ENCODE data around the gene CDK4.

The CDK4 gene

GRCh38 chr12:57757771-57758170, 5.7 kb upstream of the CDK4 start:
- no peak for DNase-seq (ENCODE audit: low spot score in 2 of 2)
- no peaks in the 10 kb centered on the region for H3K9me3 ChIP-seq
- no peaks in the 10 kb centered on the region for H3K27me3 ChIP-seq (ENCODE audit: low read depth)
- H3K36me3 ChIP-seq (replicated peaks) = peaks cover 18% of the 10 kb centered on the region
- H3K4me3 ChIP-seq = no peak overlapping the region
- peaks cover 13% of the 10 kb centered on the region for H3K4me1 ChIP-seq
- in situ Hi-C loops (cut with MboI; ENCODE audit: low sequenced_read_pairs) = no loop called here

GRCh38 chr12:57756406-57757341, 4.6 kb upstream of the CDK4 start:
- H3K36me3 ChIP-seq (replicated peaks) = peaks cover 18% of the 10 kb centered on the region
- H3K27me3 ChIP-seq (ENCODE audit: low read depth) = no peaks in the 10 kb centered on the region
- in situ Hi-C loops (cut with MboI; ENCODE audit: low sequenced_read_pairs) = no loop called here
- peak overlapping the region; percentile 54 for H3K4me3 ChIP-seq
- H3K4me1 ChIP-seq = peaks cover 16% of the 10 kb centered on the region
- DNase-seq (ENCODE audit: low spot score in 2 of 2) = peak; percentile 63 to 82
- no peaks in the 10 kb centered on the region for H3K9me3 ChIP-seq

DNA sequence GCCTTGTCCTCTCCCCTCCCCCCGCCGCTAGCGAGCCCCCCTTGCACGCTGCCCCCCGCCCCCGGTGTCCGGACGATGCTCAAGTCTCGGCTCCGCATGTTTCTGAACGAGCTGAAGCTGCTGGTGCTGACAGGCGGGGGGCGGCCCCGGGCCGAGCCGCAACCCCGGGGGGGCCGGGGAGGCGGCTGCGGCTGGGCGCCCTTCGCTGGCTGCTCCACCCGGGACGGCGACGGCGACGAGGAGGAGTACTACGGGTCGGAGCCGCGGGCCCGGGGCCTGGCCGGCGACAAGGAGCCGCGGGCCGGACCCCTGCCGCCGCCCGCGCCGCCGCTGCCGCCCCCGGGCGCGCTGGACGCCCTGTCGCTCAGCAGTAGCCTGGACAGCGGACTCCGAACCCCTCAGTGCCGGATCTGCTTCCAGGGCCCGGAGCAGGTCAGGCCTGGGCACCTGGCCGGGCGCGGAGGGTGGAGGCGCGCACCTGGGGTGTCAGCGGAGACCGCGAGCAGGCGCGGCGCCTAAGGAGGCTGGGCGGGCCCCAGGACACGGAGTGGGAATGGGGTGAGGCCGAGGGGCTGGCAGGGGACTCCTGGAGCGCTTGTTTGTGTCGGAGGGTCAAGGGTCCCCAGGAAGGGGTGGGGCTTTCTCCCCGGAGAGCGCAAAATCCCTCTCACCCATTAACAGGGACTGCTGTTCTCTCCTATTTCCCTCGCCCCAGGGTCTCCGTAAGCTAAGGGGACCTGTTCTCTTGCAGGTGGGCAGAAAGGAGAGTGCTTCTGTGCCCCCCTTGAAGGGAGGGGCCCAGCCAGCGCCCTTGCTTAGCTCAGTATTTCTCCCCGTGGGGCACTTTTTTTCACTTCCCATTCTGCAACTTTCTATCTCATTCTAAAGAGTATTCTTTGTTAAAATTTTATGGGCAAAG, 3.6 kb upstream of the CDK4 start:
- no peaks in the 10 kb centered on the region for H3K27me3 ChIP-seq (ENCODE audit: low read depth)

GRCh38 chr12:57755194-57755453, 3.0 kb upstream of the CDK4 start:
- no peaks in the 10 kb centered on the region for H3K9me3 ChIP-seq
- peaks cover 16% of the 10 kb centered on the region for H3K4me1 ChIP-seq
- H3K27me3 ChIP-seq (ENCODE audit: low read depth) = no peaks in the 10 kb centered on the region
- H3K4me3 ChIP-seq = peak overlapping the region; percentile 54
- peaks cover 31% of the 10 kb centered on the region for H3K36me3 ChIP-seq (replicated peaks)
- in situ Hi-C loops (cut with MboI; ENCODE audit: low sequenced_read_pairs) = no loop called here
- no peak for DNase-seq (ENCODE audit: low spot score in 2 of 2)

More for the DNA sequence above, 3.6 kb upstream of the CDK4 start:
- peak in 1 of 2 experiments; percentile 62 for DNase-seq (ENCODE audit: low spot score in 2 of 2)
- Histone ChIP-seq H3K4me3 (peak overlapping the region; percentile 54), H3K36me3 (replicated peaks) (peaks cover 25% of the 10 kb centered on the region), H3K4me1 (peaks cover 16% of the 10 kb centered on the region), H3K9me3 (no peaks in the 10 kb centered on the region)
- in situ Hi-C loops (cut with MboI; ENCODE audit: low sequenced_read_pairs) = no loop called here

DNA sequence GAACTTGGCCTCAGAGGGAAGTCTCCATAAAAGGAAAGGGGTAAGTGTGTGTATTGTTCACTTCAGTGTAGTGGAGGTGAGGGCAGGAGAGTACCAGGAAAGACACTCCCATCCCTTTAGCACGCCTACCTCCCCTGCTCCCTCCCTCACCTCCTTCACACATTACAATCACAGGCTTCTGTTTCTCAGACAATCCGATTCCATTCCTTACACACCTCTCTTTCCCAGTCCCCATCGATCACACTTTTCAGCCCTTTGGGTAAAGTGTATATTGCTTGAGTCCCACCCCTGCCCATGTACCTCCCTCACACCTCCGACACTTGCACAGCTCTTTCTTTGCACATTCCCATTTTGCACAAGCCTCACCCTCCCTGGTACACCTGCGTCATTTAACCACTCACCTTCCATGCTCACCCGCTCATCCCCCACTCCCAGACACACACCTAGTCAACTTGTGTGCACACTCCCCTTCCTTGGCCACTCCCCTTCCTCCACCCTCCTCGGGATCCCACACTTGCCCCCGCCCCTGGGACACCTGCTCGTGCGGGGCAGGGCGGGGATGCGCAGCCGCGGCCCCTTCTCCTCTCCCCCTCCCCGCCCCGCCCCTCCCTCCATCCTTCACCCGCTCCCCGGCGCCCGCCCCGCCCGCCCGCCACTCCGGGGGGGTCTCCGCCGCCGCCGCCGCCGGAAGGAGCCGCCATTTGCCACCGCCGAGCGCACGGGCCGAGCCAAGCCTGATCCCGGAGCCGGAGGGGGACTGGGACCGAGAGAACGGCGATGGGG, 2.5 kb upstream of the CDK4 start, which contains the start of gene MARCHF9:
Gene MARCHF9 (plus strand): TSS at position 693 of the 783 bp plus-strand sequence. CDS start 426 bp downstream, outside the sequence.
- in situ Hi-C loops (cut with MboI; ENCODE audit: low sequenced_read_pairs) = no loop called here
- DNase-seq (ENCODE audit: low spot score in 2 of 2) = peak; percentile 72 to 91
- H3K27me3 ChIP-seq (ENCODE audit: low read depth) = no peaks in the 10 kb centered on the region
- no peaks in the 10 kb centered on the region for H3K9me3 ChIP-seq
- peak within 1 kb of the TSS; percentile 54 for H3K4me3 ChIP-seq
- H3K4me1 ChIP-seq = peaks cover 16% of the 10 kb centered on the region
- peaks cover 34% of the 10 kb centered on the region for H3K36me3 ChIP-seq (replicated peaks)

GRCh38 chr12:57753756-57754337, 1.7 kb upstream of the CDK4 start:
- in situ Hi-C loops (cut with MboI; ENCODE audit: low sequenced_read_pairs) = no loop called here
- no peaks in the 10 kb centered on the region for H3K27me3 ChIP-seq (ENCODE audit: low read depth)
- H3K4me1 ChIP-seq = peaks cover 16% of the 10 kb centered on the region
- H3K9me3 ChIP-seq = no peaks in the 10 kb centered on the region
- DNase-seq (ENCODE audit: low spot score in 2 of 2) = no peak
- H3K36me3 ChIP-seq (replicated peaks) = peaks cover 39% of the 10 kb centered on the region
- H3K4me3 ChIP-seq = no peak overlapping the region

DNA sequence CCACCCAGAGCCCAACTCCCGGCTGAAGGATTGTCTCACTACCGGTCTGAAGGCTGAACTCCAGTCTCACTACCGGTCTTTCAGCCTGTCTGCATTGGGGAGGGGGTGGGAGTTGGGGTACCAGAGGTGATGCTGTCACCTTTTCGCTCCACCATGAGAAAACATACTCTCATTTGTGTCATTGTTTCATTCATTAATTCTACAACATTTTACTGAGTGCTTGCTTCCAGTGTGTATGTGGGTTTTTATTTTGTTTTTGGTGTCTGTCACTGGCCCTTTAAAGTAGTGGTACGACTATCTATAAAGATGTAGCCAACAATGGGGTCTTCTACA, 524 bp upstream of the CDK4 start:
- in situ Hi-C loops (cut with MboI; ENCODE audit: low sequenced_read_pairs) = no loop called here
- H3K9me3 ChIP-seq = no peaks in the 10 kb centered on the region
- no peak for DNase-seq (ENCODE audit: low spot score in 2 of 2)
- no peaks in the 10 kb centered on the region for H3K27me3 ChIP-seq (ENCODE audit: low read depth)
- peak overlapping the region; percentile 6; the same call in 1 of the 2 replicates for H3K4me3 ChIP-seq
- peaks cover 16% of the 10 kb centered on the region for H3K4me1 ChIP-seq
- H3K36me3 ChIP-seq (replicated peaks) = peaks cover 39% of the 10 kb centered on the region

- Histone ChIP-seq H3K36me3 (replicated peaks) (peaks cover 41% of the 10 kb centered on the region), H3K9me3 (no peaks in the 10 kb centered on the region), H3K27me3 (ENCODE audit: low read depth) (no peaks in the 10 kb centered on the region), H3K4me1 (peaks cover 10% of the 10 kb centered on the region), H3K4me3 (peak overlapping the region; percentile 94)
- DNase-seq (ENCODE audit: low spot score in 2 of 2) = no peak
- in situ Hi-C loops (cut with MboI; ENCODE audit: low sequenced_read_pairs) = no loop called here
Measured at GRCh38 chr12:57751432-57751787, 700 bp downstream of the CDK4 start.

DNA sequence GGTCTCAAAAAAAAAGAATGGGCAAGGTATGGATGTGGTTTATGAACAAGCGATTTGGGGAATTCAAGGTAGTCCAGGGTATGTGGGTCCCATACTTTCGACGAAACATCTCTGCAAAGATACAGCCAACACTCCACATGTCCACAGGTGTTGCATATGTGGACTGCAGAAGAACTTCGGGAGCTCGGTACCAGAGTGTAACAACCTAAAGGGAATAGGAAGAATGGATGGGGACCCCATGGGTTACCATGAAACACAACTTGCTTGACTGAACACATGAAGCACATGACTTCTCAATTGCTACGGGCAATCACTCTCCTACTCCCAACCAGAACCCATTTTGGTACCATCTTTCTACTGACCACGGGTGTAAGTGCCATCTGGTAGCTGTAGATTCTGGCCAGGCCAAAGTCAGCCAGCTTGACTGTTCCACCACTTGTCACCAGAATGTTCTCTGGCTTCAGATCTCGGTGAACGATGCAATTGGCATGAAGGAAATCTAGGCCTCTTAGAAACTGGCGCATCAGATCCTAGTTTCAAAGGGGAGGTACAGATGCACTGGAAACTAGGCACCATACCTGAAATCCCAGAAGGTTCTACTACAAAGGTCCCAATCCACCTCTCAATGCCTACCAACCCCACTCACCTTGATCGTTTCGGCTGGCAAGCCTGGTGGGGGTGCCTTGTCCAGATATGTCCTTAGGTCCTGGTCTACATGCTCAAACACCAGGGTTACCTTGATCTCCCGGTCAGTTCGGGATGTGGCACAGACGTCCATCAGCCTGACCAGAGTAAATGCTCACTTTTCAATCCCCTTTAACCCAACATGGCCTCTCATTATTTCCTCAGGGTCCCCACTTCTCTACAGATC, 1.3 kb downstream of the CDK4 start:
- no peak for DNase-seq (ENCODE audit: low spot score in 2 of 2)
- Histone ChIP-seq H3K27me3 (ENCODE audit: low read depth) (no peaks in the 10 kb centered on the region), H3K9me3 (no peaks in the 10 kb centered on the region), H3K4me1 (peaks cover 10% of the 10 kb centered on the region), H3K36me3 (replicated peaks) (peaks cover 41% of the 10 kb centered on the region), H3K4me3 (peak overlapping the region; percentile 94)
- in situ Hi-C loops (cut with MboI; ENCODE audit: low sequenced_read_pairs) = no loop called here

- H3K9me3 ChIP-seq = no peaks in the 10 kb centered on the region
- no peak overlapping the region for H3K4me3 ChIP-seq
- in situ Hi-C loops (cut with MboI; ENCODE audit: low sequenced_read_pairs) = no loop called here
- no peak for DNase-seq (ENCODE audit: low spot score in 2 of 2)
- H3K36me3 ChIP-seq (replicated peaks) = peaks cover 41% of the 10 kb centered on the region
- H3K27me3 ChIP-seq (ENCODE audit: low read depth) = no peaks in the 10 kb centered on the region
- peaks cover 13% of the 10 kb centered on the region for H3K4me1 ChIP-seq
Measured at GRCh38 chr12:57749061-57749460, 3.0 kb downstream of the CDK4 start.

DNA sequence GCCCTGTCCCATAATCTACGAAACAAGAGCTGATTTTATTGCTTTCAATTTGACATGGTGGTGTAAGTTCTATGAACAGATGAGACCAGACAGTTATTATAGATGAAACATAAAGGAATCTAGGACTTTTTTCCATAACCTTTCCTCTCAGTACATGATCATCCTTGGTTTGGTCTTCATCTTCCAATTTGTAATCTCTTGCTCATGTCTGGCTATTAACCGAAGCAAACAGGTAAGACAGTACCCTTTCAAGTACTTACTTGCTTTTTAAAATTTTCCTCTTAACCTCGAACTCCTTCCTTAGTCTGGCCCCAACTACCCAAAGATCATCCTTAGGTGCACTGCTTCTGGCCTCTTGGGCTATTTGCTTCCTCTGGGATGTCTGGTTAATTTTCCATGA, 6.1 kb downstream of the CDK4 start:
- in situ Hi-C loops (cut with MboI; ENCODE audit: low sequenced_read_pairs) = no loop called here
- Histone ChIP-seq H3K36me3 (replicated peaks) (peaks cover 37% of the 10 kb centered on the region), H3K9me3 (no peaks in the 10 kb centered on the region), H3K4me1 (peaks cover 13% of the 10 kb centered on the region), H3K27me3 (ENCODE audit: low read depth) (peaks cover 6% of the 10 kb centered on the region), H3K4me3 (peak overlapping the region; percentile 65; the same call in 1 of the 2 replicates)
- no peak for DNase-seq (ENCODE audit: low spot score in 2 of 2)

DNA sequence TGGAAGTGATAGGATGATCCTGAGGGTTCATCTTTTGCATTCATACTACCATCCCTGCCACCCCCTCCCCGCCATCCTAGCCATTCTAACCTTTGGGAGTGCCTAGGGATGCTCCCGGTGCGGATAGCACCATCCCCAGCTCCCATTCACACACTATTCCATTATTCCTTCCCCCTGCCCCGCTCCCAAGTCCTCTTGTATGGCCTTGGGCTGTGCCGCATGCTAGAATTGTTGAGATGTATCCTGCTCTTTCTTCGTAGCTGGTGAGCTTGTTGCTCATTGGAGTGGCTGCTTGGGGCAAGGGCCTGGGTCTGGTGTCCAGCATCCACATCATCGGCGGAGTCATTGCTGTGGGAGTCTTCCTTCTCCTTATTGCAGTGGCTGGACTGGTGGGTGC, 6.6 kb downstream of the CDK4 start:
- in situ Hi-C loops (cut with MboI; ENCODE audit: low sequenced_read_pairs) = no loop called here
- Histone ChIP-seq H3K4me1 (peaks cover 13% of the 10 kb centered on the region), H3K4me3 (peak overlapping the region; percentile 65), H3K9me3 (no peaks in the 10 kb centered on the region), H3K36me3 (replicated peaks) (peaks cover 32% of the 10 kb centered on the region), H3K27me3 (ENCODE audit: low read depth) (peaks cover 7% of the 10 kb centered on the region)
- DNase-seq (ENCODE audit: low spot score in 2 of 2) = no peak
